ENCODE results near the gene GSTK1.
A peak's percentile ranks its signal among the peaks of the same experiment; 100 is the strongest.

GSTK1 gene

GRCh38 chr7:143286522-143286890, 23.3 kb downstream of the GSTK1 start:
- H3K4me2 ChIP-seq (ENCODE audit: low read length) = no peak overlapping the region
- H3K9me3 ChIP-seq (ENCODE audit: low read length) = no peaks in the 10 kb centered on the region
- H3K9ac ChIP-seq (ENCODE audit: low read length) = no peak overlapping the region
- no peaks in the 10 kb centered on the region for H3K27me3 ChIP-seq (ENCODE audit: insufficient read depth, low read length)
- peaks cover 34% of the 10 kb centered on the region for H3K4me1 ChIP-seq (ENCODE audit: insufficient read depth, low read length, severe bottlenecking)
- H3K9me2 ChIP-seq (ENCODE audit: low read depth, low read length) = no peaks in the 10 kb centered on the region
- H4K20me1 ChIP-seq (ENCODE audit: insufficient read depth, low read length) = no peaks in the 10 kb centered on the region
- H3K4me3 ChIP-seq (ENCODE audit: low read depth, low read length, poor library complexity, severe bottlenecking) = no peak overlapping the region
- peaks cover 17% of the 10 kb centered on the region; the same call in 1 of the 2 replicates for H3K36me3 ChIP-seq (ENCODE audit: insufficient read depth, low read length)
- H3K27ac ChIP-seq (ENCODE audit: low read depth, low read length, poor library complexity, severe bottlenecking) = no peak overlapping the region
- TF ChIP-seq EZH2 (IDR thresholded peaks at IDR 0.05; ENCODE audit: borderline replicate concordance, low read length) = no peak
- no peak for TF ChIP-seq CTCF (IDR thresholded peaks at IDR 0.05; ENCODE audit: low read length)
- no peaks in the 10 kb centered on the region for H3F3A ChIP-seq (ENCODE audit: insufficient read depth, low read length)
- peaks cover 21% of the 10 kb centered on the region for H3K79me2 ChIP-seq (ENCODE audit: insufficient read depth, low read length)
- H2AFZ ChIP-seq (ENCODE audit: low read length) = no peak overlapping the region

- Histone ChIP-seq H3F3A (ENCODE audit: insufficient read depth, low read length) (no peaks in the 10 kb centered on the region), H3K9me2 (ENCODE audit: low read depth, low read length) (no peaks in the 10 kb centered on the region), H3K27me3 (ENCODE audit: insufficient read depth, low read length) (no peaks in the 10 kb centered on the region), H3K4me2 (ENCODE audit: low read length) (peak overlapping the region; percentile 88), H3K4me1 (ENCODE audit: insufficient read depth, low read length, severe bottlenecking) (peaks cover 34% of the 10 kb centered on the region), H3K9ac (ENCODE audit: low read length) (no peak overlapping the region; the same call in 1 of the 2 replicates), H2AFZ (ENCODE audit: low read length) (0 out of 2 replicates have a peak overlapping the region, but pooled peaks have one; percentile 38), H3K79me2 (ENCODE audit: insufficient read depth, low read length) (peaks cover 21% of the 10 kb centered on the region), H3K9me3 (ENCODE audit: low read length) (no peaks in the 10 kb centered on the region), H3K27ac (ENCODE audit: low read depth, low read length, poor library complexity, severe bottlenecking) (no peak overlapping the region), H3K36me3 (ENCODE audit: insufficient read depth, low read length) (peaks cover 26% of the 10 kb centered on the region; the same call in 1 of the 2 replicates), H4K20me1 (ENCODE audit: insufficient read depth, low read length) (no peaks in the 10 kb centered on the region), H3K4me3 (ENCODE audit: low read depth, low read length, poor library complexity, severe bottlenecking) (peak overlapping the region; percentile 78)
- TF ChIP-seq CTCF (IDR thresholded peaks at IDR 0.05; ENCODE audit: low read length) = no peak
- no peak for TF ChIP-seq EZH2 (IDR thresholded peaks at IDR 0.05; ENCODE audit: borderline replicate concordance, low read length)
These were observed 24.2 kb downstream of the GSTK1 start for GRCh38 chr7:143287339-143287934.

DNA sequence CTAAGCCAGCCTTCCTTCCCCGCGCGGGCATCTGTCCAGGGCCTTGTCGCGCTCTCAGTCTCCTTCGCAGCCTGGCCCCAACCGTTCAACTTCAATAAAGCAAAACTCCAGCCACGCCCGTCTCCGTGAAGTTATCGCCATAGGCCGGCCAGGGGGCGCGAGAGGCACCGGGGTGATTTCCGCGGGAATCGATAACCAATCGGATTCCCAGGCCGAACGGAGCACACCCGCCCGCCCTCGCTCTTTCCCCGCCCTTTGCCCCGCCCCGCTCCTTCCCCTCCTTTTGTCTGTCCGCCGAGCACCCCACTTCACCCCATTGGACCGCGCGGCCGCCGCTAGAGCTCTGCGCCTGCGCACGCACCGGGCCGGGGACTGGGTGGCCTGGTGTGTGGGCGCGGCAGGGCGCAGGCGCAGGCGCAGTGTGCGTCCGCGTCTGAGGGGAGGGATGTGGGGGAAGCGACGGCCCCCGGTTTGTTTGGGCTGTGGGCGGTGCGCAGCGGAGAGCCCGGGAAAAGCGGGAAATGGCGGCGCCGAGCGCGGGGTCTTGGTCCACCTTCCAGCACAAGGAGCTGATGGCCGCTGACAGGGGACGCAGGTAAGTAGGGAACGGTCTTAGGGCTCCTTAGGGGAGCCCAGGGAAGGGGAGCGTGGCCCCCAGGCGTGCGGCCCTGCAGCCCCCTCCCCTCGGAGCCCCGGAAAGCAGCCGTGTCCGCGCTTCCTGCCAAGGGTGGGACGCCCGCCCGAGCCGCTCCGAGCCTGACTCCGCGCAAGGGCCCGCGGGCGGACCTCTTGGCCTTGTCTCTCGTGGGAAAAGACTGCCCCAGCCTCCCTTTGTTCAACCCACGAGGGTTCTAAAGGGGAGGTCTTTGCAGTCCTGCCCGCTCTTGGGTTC, 24.9 kb downstream of the GSTK1 start, which contains the start of gene CASP2:
CASP2 (plus strand) TSS at position 417 of the 892 bp plus-strand sequence; CDS start at position 522, 105 bp downstream.
- H3K79me2 ChIP-seq (ENCODE audit: insufficient read depth, low read length) = peaks cover 21% of the 10 kb centered on the region
- H3K9ac ChIP-seq (ENCODE audit: low read length) = peak within 1 kb of the TSS; percentile 83
- no peaks in the 10 kb centered on the region for H4K20me1 ChIP-seq (ENCODE audit: insufficient read depth, low read length)
- H2AFZ ChIP-seq (ENCODE audit: low read length) = 0 out of 2 replicates have a peak within 1 kb of the TSS, but pooled peaks have one; percentile 38
- peak within 1 kb of the TSS; percentile 29 for H3K27ac ChIP-seq (ENCODE audit: low read depth, low read length, poor library complexity, severe bottlenecking)
- peaks cover 34% of the 10 kb centered on the region for H3K36me3 ChIP-seq (ENCODE audit: insufficient read depth, low read length)
- no peaks in the 10 kb centered on the region for H3K9me2 ChIP-seq (ENCODE audit: low read depth, low read length)
- H3K4me3 ChIP-seq (ENCODE audit: low read depth, low read length, poor library complexity, severe bottlenecking) = peak within 1 kb of the TSS; percentile 78
- H3K27me3 ChIP-seq (ENCODE audit: insufficient read depth, low read length) = no peaks in the 10 kb centered on the region
- no peaks in the 10 kb centered on the region for H3F3A ChIP-seq (ENCODE audit: insufficient read depth, low read length)
- H3K4me2 ChIP-seq (ENCODE audit: low read length) = peak within 1 kb of the TSS; percentile 88
- no peaks in the 10 kb centered on the region for H3K9me3 ChIP-seq (ENCODE audit: low read length)
- H3K4me1 ChIP-seq (ENCODE audit: insufficient read depth, low read length, severe bottlenecking) = peaks cover 34% of the 10 kb centered on the region
- TF ChIP-seq CTCF (IDR thresholded peaks at IDR 0.05; ENCODE audit: low read length) (peak; percentile 40; the same call in 1 of the 2 replicates), EZH2 (IDR thresholded peaks at IDR 0.05; ENCODE audit: borderline replicate concordance, low read length) (no peak)

All from OCI-LY1 (cell line).